ENCODE data around the gene RNF217. TPM values are rescaled to one million over a fixed set of nuclear protein-coding genes. Genes with fewer than 3 reads are reported as not detected.
"Not testable (repeated sequence)": the region's sequence is repeated elsewhere in the genome, so short reads cannot be mapped to it uniquely, and the experiment has no call there.

Gene RNF217
- total RNA-seq, 1 experiment from 2014 or later, result 22.8 TPM

GRCh38 chr6:125037827-125038226, 75.6 kb downstream of the RNF217 start:
- DNase-seq (ENCODE audit: low spot score), result no peak
- in situ Hi-C loops (cut with HindIII; ENCODE audit: low sequenced_read_pairs), result no loop called here

GRCh38 chr6:125038925-125039324, 76.7 kb downstream of the RNF217 start:
- no peak for DNase-seq (ENCODE audit: low spot score)
- in situ Hi-C loops (cut with HindIII; ENCODE audit: low sequenced_read_pairs), result no loop called here

GRCh38 chr6:125041740-125042459, 79.7 kb downstream of the RNF217 start:
- DNase-seq (ENCODE audit: low spot score), result no peak
- in situ Hi-C loops (cut with HindIII; ENCODE audit: low sequenced_read_pairs), result no loop called here

- in situ Hi-C loops (cut with HindIII; ENCODE audit: low sequenced_read_pairs), result no loop called here
- no peak for DNase-seq (ENCODE audit: low spot score)
Measured at GRCh38 chr6:125044066-125044465, 81.8 kb downstream of the RNF217 start.

GRCh38 chr6:125044667-125045066, 82.4 kb downstream of the RNF217 start:
- no peak for DNase-seq (ENCODE audit: low spot score)
- in situ Hi-C loops (cut with HindIII; ENCODE audit: low sequenced_read_pairs), result no loop called here

- in situ Hi-C loops (cut with HindIII; ENCODE audit: low sequenced_read_pairs), result no loop called here
- no peak for DNase-seq (ENCODE audit: low spot score)
Measured at GRCh38 chr6:125046107-125046925, 84.1 kb downstream of the RNF217 start.

GRCh38 chr6:125048274-125048673, 86.0 kb downstream of the RNF217 start:
- no peak for DNase-seq (ENCODE audit: low spot score)
- in situ Hi-C loops (cut with HindIII; ENCODE audit: low sequenced_read_pairs), result no loop called here

- no peak for DNase-seq (ENCODE audit: low spot score)
- in situ Hi-C loops (cut with HindIII; ENCODE audit: low sequenced_read_pairs), result no loop called here
Measured at GRCh38 chr6:125050663-125051318, 88.6 kb downstream of the RNF217 start.

GRCh38 chr6:125053809-125054208, 91.6 kb downstream of the RNF217 start:
- in situ Hi-C loops (cut with HindIII; ENCODE audit: low sequenced_read_pairs), result no loop called here
- no peak for DNase-seq (ENCODE audit: low spot score)

GRCh38 chr6:125054331-125054730, 92.1 kb downstream of the RNF217 start:
- DNase-seq (ENCODE audit: low spot score), result no peak
- in situ Hi-C loops (cut with HindIII; ENCODE audit: low sequenced_read_pairs), result no loop called here

- in situ Hi-C loops (cut with HindIII; ENCODE audit: low sequenced_read_pairs), result no loop called here
- DNase-seq (ENCODE audit: low spot score), result no peak
Measured at GRCh38 chr6:125057392-125058246, 95.4 kb downstream of the RNF217 start.

GRCh38 chr6:125058546-125058945, 96.3 kb downstream of the RNF217 start:
- in situ Hi-C loops (cut with HindIII; ENCODE audit: low sequenced_read_pairs), result no loop called here
- DNase-seq (ENCODE audit: low spot score), result peak; percentile 18

- in situ Hi-C loops (cut with HindIII; ENCODE audit: low sequenced_read_pairs), result no loop called here
- DNase-seq (ENCODE audit: low spot score), result no peak
Measured at GRCh38 chr6:125063307-125063706, 101.1 kb downstream of the RNF217 start.

GRCh38 chr6:125066140-125066539, 103.9 kb downstream of the RNF217 start:
- no peak for DNase-seq (ENCODE audit: low spot score)
- in situ Hi-C loops (cut with HindIII; ENCODE audit: low sequenced_read_pairs), result no loop called here

GRCh38 chr6:125066964-125067363, 104.7 kb downstream of the RNF217 start:
- DNase-seq (ENCODE audit: low spot score), result no peak

GRCh38 chr6:125067552-125067951, 105.3 kb downstream of the RNF217 start:
- in situ Hi-C loops (cut with HindIII; ENCODE audit: low sequenced_read_pairs), result no loop called here
- no peak for DNase-seq (ENCODE audit: low spot score)

More at GRCh38 chr6:125066964-125067363, 104.7 kb downstream of the RNF217 start:
- in situ Hi-C loops (cut with HindIII; ENCODE audit: low sequenced_read_pairs), result no loop called here

- DNase-seq (ENCODE audit: low spot score), result no peak
- in situ Hi-C loops (cut with HindIII; ENCODE audit: low sequenced_read_pairs), result no loop called here
Measured at GRCh38 chr6:125073071-125073470, 110.8 kb downstream of the RNF217 start.

GRCh38 chr6:125074120-125074519, 111.9 kb downstream of the RNF217 start:
- in situ Hi-C loops (cut with HindIII; ENCODE audit: low sequenced_read_pairs), result no loop called here
- DNase-seq (ENCODE audit: low spot score), result no peak

GRCh38 chr6:125075073-125075472, 112.8 kb downstream of the RNF217 start:
- in situ Hi-C loops (cut with HindIII; ENCODE audit: low sequenced_read_pairs), result not testable (repeated sequence)

More at GRCh38 chr6:125075073-125075472, 112.8 kb downstream of the RNF217 start:
- DNase-seq (ENCODE audit: low spot score), result not testable (repeated sequence)
